GM23248 (cell line): Measurements from ENCODE around the gene MYCL.

ENCODE experiments used
- EZH2 ChIP-seq: fragments of 200-600 bp; sonication (generic); IDR thresholded peaks from 2 replicates; pipeline ENCODE4 v1.6.1; 2018; ENCODE audit warnings: antibody characterized with exemption, mild to moderate bottlenecking; ENCODE audit not compliant: insufficient read depth, poor library complexity, severe bottlenecking
- EZH2phosphoT487 ChIP-seq: fragments of 200-600 bp; sonication (generic); IDR thresholded peaks from 2 replicates; pipeline ENCODE4 v1.6.1; 2018; ENCODE audit warnings: antibody characterized with exemption, moderate library complexity, mild to moderate bottlenecking, low read depth; ENCODE audit not compliant: insufficient read depth

DNA sequence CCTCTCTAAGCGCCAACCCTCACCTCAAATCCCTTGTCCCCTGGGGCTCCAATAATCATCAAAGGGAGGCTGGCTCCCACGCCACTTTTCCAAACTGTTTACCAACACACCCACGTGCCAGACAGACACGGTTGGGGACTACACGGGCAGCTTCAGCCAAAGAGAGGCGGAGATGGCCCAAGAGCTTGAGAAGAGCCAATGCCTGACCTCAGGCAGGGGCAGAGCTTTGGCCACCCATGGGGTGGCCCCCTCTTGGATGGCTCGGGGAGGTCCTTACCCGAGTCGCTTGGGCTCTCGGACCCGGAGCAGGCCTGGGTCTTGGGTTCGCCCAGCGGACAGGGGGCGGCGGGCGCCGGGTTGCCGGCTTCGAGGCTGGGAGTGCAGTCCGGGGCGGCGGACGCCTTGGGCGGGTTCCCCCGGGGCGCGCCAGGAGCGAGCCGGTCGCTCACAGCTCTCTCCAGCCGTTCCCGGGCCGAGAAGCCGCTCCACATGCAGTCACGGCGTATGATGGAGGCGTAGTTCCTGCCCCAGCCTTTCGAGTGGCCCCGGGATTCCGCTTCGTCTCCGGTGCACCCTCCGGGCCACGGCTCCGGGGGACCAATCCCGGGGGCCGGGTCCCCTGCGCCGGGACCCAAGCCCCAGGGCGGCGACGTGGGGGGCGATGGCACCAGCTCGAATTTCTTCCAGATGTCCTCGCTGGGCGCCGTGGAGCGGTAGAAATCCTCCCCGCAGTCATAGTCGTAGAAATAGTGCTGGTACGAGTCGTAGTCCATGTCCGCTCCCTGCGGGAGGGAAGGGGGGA is 854 bp downstream of the MYCL start:
- no peak for TF ChIP-seq EZH2
- TF ChIP-seq EZH2phosphoT487, result no peak
